ENCODE data around the gene ZFPL1. TPM values are rescaled to one million over a fixed set of nuclear protein-coding genes. Genes with fewer than 3 reads are reported as not detected.

Gene ZFPL1
- total and polyA plus RNA-seq, 8 donors, result 15.2 to 52.1 (median 18.3) TPM

GRCh38 chr11:65110354-65110861, 26.4 kb downstream of the ZFPL1 start:
- DNase-seq, result peak; percentile 79 to 99 (median 92)
- TF ChIP-seq CTCF (IDR thresholded peaks at IDR 0.05), result peak; percentile 98 to 99 (median 98)
- peak; percentile 34 to 71 (median 56) for ATAC-seq
- WGBS, 2 donors, result 9 to 10% methylated on average over 18 of the region's 18 CpGs
- Histone ChIP-seq H3K27ac (peak overlapping the region in 1 of 4 donors; percentile 51), H3K36me3 (peaks cover 0 to 23% (median 7%) of the 10 kb centered on the region in 3 donors), H3K27me3 (no peaks in the 10 kb centered on the region), H3K4me1 (peaks cover 26 to 29% (median 28%) of the 10 kb centered on the region in 3 donors), H3K9me3 (no peaks in the 10 kb centered on the region), H3K4me3 (no peak overlapping the region)
- intact Hi-C loops (cut with DNase I), result loop anchor here in 1 of 3 donors (10.0 kb wide), 1 partner anchor 96 kb away; the partner anchor contains the start of gene ARL2
- no peak for FAIRE-seq

GRCh38 chr11:65111159-65111743, 27.2 kb downstream of the ZFPL1 start:
- H3K27me3 ChIP-seq, result no peaks in the 10 kb centered on the region
- no peaks in the 10 kb centered on the region for H3K9me3 ChIP-seq
- WGBS, 2 donors, result 53 to 54% methylated on average over 28 to 31 of the region's 31 CpGs
- peaks cover 0 to 23% (median 7%) of the 10 kb centered on the region in 3 donors for H3K36me3 ChIP-seq
- DNase-seq, result peak in 1 of 6 donors; percentile 39
- ATAC-seq, result no peak
- peak overlapping the region in 2 of 4 donors; percentile 57 to 70 for H3K4me3 ChIP-seq
- TF ChIP-seq CTCF (IDR thresholded peaks at IDR 0.05), result no peak
- intact Hi-C loops (cut with DNase I), result loop anchor here in 1 of 3 donors (10.0 kb wide), 1 partner anchor 96 kb away; the partner anchor contains the start of gene ARL2
- no peak for FAIRE-seq
- peak overlapping the region in 1 of 4 donors; percentile 75 for H3K27ac ChIP-seq
- peaks cover 27 to 35% (median 34%) of the 10 kb centered on the region in 3 donors for H3K4me1 ChIP-seq

- ATAC-seq (peak; percentile 80 to 92 (median 85)), DNase-seq (peak; percentile 95 to 99 (median 98)), FAIRE-seq (no peak)
- no peak for TF ChIP-seq CTCF (IDR thresholded peaks at IDR 0.05)
- no peaks in the 10 kb centered on the region for H3K27me3 ChIP-seq
- WGBS, 2 donors, result 1% methylated on average over 34 to 64 of the region's 64 CpGs
- H3K27ac ChIP-seq, result peak within 1 kb of the TSS; percentile 58 to 88 (median 70)
- intact Hi-C loops (cut with DNase I), result loop anchor here in 1 of 3 donors (10.0 kb wide), 1 partner anchor 97 kb away; the partner anchor contains the start of gene ARL2
- peaks cover 0 to 23% (median 7%) of the 10 kb centered on the region in 3 donors for H3K36me3 ChIP-seq
- H3K4me3 ChIP-seq, result peak within 1 kb of the TSS; percentile 31 to 70 (median 54)
- no peaks in the 10 kb centered on the region for H3K9me3 ChIP-seq
- peaks cover 31 to 39% (median 38%) of the 10 kb centered on the region in 3 donors for H3K4me1 ChIP-seq
Observed at GRCh38 chr11:65111744-65112545, 27.9 kb downstream of the ZFPL1 start, which contains the start of gene TM7SF2. TSS of gene TM7SF2 (plus strand) at chr11:65111872. CDS start at chr11:65112016, 144 bp downstream.

GRCh38 chr11:65112546-65113360, 28.7 kb downstream of the ZFPL1 start:
- DNase-seq (peak in 5 of 6 donors; percentile 63 to 91 (median 86)), FAIRE-seq (no peak), ATAC-seq (peak; percentile 55 to 66 (median 60))
- peak overlapping the region; percentile 58 to 88 (median 70) for H3K27ac ChIP-seq
- H3K9me3 ChIP-seq, result no peaks in the 10 kb centered on the region
- H3K27me3 ChIP-seq, result no peaks in the 10 kb centered on the region
- intact Hi-C loops (cut with DNase I), result loop anchor here in 1 of 3 donors (10.0 kb wide), 1 partner anchor 98 kb away; the partner anchor contains the start of gene ARL2
- peak overlapping the region; percentile 31 to 70 (median 54) for H3K4me3 ChIP-seq
- WGBS, 2 donors, result 5 to 7% methylated on average over 50 to 57 of the region's 57 CpGs
- H3K36me3 ChIP-seq, result peaks cover 0 to 20% (median 7%) of the 10 kb centered on the region in 3 donors
- peak; percentile 82 to 88 (median 87) for TF ChIP-seq CTCF (IDR thresholded peaks at IDR 0.05)
- H3K4me1 ChIP-seq, result peaks cover 31 to 39% (median 38%) of the 10 kb centered on the region in 3 donors

Measured in pancreas (tissue), 10 donors.